Measurements from ENCODE around the gene TMEM183A.

GRCh38 chr1:203046984-203047630 lies 39.9 kb downstream of the TMEM183A start:
- no peak for TF ChIP-seq EP300 (IDR thresholded peaks at IDR 0.05; ENCODE audit: low read depth)
- no peak for TF ChIP-seq CTCF (IDR thresholded peaks at IDR 0.05)
- no peak for TF ChIP-seq POLR2A (IDR thresholded peaks at IDR 0.05)
- no peak for TF ChIP-seq POLR2AphosphoS5 (IDR thresholded peaks at IDR 0.05)

All from transverse colon (tissue), 4 donors.